NCI-H2081 (cell line): ENCODE results near the gene SPG7.

Experiments used
- DNase-seq, 2 experiments: peaks; one replicate each; lab custom pipeline; 2025; lab: John Stamatoyannopoulos, UW

Gene SPG7

DNA sequence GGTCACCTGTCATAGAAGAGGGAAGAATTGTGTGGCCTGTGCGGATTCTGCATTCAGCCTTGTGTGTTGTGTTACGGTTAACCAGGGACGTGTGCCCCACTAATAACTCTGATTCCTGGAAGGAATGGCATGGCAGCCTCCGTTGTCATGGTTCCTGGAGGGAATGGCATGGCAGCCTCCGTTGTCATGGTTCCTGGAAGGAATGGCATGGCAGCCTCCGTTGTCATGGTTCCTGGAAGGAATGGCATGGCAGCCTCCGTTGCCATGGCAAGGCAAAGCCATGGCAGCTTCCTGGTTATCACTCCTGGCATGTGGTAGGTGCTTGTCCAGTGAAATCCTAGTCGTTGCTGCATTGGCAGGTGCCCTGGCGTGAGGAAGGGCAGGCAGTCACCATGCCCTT lies 8.9 kb downstream of the SPG7 start:
- no peak for DNase-seq

GRCh38 chr16:89519881-89520280 lies 11.7 kb downstream of the SPG7 start:
- no peak for DNase-seq

DNA sequence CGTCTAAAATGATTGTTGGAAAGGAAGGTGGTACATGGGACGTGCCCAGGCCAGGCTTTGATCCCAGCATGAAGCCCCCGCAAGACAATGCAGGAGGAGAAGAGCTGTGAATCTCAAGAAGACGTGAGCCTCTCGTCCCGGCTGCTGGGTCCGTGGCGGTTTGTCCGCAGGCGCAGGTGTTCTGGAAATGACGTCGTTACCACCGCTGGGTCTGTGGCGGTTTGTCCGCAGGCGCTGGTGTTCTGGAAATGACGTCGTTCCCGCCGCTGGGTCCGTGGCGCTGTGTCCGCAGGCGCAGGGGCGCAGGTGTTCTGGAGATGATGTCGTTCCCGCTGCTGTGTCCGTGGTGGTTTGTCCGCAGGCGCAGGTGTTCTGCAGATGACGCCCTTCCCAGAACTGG lies 14.1 kb downstream of the SPG7 start:
- DNase-seq: no peak

DNA sequence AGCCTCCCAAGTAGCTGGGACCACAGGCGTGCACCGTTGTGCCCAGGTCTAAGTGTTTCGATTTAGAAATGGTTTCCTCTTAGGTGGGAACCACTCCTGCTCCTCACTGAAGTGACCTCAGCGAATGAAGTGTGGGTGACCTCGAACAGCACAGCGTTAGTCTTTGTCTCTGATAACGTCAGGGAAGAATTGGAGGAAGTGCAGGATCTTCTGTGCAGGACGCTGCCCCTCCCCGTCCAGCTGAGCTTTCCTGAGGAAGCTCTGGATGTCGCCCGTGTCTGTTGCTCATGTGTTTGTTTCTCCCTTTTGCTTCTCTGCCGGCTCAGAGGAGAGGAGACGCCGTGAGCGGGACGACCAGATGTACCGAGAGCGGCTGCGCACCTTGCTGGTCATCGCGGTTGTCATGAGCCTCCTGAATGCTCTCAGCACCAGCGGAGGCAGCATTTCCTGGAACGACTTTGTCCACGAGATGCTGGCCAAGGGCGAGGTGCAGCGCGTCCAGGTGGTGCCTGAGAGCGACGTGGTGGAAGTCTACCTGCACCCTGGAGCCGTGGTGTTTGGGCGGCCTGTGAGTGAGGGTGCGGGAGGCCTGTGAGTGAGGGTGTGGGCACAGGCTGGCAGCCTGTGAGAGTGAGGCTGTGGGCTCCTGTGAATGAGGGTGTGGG lies 15.6 kb downstream of the SPG7 start:
- no peak for DNase-seq

DNA sequence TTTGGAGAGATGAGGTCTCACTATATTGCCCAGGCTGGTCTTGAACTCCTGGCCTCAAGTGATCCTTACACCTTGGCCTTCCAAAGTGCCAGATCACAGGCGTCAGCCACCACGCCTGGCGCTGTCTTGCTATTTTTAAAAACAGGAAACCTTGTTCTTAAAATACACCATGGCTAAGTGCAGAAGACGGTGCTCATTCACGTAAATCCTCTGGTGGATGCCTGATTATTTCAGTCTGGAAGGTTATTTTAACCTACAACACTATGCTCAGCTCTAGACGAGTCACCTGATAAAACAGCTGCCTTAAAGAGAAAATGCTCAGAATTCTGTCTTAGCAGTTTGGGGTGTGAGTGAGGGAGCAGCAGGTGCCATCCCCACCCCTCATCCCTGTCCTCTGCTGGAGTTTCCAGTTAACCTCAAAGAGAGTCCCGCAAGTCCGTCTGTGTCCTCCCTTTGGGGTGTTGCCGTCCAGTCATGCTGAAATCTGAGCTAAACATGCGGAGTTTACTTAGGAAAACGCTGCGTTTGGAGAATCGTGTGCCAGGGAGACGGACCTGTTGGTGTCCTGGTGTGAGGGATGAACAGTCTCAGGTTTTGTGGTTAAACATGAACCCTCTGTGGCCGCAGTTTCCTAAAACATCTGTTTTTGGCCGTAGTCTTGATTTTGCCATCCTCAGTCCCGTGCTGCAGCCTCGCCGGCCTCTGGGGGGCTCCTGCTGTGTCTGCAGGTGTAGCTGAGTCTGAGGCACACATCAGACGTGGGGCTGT lies 17.1 kb downstream of the SPG7 start:
- no peak for DNase-seq

DNA sequence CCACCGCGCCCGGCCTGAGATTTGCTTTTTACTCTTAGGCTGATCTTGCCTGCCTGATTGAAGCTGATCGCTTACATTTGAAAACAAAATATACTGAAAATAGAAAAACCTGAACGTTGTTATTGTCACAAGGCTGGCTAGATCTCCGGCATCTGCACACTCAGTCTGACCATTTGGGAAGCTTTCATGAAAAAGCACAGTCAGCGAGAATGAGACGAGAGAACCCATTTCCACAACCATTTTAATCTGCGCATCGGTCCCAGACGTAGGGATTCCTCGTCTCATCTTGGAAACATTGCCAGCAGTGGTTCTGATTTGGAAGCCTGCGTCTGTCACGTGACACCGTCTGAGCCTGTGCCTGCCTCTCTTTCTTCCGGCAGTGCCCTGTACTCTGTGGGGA lies 20.9 kb downstream of the SPG7 start:
- DNase-seq: no peak

DNA sequence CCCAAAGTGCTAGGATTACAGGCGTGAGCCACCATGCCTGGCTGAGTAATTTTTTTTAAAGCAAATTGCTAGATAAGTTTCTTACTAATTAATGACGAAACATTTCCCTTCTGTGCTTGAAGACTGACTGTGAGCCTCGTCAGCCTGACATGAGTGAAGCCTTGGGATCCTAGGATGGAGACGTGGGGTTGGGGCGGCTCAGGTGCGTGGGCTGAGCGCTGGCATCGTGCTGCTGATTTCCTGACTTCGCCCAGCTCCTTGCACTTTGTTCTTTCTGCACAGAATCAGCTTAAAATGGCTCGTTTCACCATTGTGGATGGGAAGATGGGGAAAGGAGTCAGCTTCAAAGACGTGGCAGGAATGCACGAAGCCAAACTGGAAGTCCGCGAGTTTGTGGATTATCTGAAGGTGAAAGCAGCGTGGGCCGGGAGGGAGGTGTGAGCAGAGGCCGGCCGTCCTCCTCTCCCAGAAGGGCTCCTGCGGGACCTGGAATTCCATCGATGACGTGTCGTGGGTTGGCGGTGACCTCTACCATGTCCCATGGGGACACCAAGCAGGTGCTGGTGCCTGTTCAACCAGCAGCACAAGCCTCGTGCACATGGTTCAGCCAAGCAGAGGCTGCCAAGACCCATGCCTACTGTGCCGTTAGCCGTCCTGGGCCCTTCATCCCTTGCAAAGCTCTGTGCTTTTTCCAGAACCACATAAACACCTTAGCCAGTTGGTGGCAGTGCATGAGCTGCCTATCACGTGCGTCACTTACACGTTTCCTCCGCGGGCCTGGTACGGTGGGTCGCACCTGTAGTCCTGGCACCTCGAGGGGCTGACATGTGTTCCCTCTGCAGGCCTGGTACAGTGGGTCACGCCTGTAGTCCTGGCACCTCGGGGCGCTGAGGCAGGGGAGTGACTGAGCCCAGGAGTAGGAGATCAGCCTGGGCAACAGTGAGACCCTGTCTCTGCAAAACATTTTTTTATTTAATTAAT lies 22.5 kb downstream of the SPG7 start:
- no peak for DNase-seq

DNA sequence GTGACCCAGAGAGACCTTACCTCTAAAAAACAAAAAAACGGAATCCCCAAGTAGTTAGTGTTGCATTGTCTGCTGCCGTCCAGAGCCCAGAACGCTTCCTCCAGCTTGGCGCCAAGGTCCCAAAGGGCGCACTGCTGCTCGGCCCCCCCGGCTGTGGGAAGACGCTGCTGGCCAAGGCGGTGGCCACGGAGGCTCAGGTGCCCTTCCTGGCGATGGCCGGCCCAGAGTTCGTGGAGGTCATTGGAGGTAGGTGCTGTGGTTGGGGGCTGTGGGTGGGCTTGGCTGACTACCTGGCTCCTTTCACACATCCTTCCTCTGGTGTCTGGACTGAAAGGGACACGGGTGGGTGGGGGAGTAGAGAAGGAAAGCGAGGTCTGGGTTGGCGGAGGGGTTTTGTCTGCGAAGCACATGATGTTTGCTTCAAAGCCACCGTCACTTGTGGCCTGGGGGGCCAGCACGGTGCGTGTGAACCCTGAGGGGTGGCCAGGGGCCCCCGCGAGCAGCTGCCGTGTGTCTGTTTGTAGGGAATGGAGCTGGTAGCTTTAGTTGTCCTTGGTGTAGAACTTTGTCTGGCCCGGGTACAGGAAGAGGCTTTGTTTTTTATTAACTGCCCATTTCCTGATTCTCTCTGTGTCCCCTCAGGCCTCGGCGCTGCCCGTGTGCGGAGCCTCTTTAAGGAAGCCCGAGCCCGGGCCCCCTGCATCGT lies 23.8 kb downstream of the SPG7 start:
- no peak for DNase-seq

DNA sequence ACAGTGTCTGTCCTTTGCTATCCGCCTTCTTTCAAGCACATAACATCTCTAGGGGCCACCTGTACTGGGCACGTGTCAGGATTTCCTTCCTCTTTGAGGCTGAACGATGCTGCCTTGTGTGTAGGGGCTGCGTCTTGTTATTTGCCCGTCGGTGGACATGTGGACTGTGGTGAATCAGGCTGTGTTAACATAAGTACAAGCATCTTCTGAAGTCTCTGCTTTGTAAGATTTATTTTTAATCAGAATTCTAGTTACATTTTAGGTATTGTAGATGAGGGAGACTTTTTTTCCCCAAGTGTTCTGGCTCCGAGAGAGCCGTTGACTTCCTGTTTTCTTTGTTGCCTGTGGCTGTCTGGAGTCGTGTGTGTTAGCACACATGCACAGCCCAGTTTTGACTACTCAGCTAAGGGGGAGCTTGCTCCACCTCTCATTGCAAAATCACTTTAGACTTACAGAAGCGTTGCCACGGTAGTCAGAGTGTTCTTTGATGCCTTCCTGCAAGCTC lies 26.1 kb downstream of the SPG7 start:
- no peak for DNase-seq

DNA sequence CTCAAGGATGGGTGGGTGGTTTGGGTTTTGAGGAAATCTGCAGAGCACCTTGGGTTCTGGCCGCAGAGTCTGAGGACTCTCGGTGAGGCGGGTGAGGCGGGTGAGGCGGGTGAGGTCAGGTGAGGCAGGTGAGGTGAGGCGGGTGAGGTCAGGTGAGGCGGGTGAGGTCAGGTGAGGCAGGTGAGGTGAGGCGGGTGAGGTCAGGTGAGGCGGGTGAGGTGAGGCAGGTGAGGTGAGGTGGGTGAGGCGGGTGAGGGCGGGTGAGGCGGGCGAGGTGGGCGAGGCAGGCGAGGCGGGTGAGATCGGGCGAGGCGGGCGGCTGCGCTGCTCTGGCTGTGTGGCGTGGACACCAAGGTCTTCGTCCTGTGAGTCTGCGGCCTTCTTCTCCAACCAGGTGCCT lies 28.2 kb downstream of the SPG7 start:
- DNase-seq: no peak

GRCh38 chr16:89536886-89537548 lies 28.8 kb downstream of the SPG7 start:
- no peak for DNase-seq

- DNase-seq: no peak
These were observed 29.3 kb downstream of the SPG7 start for GRCh38 chr16:89537549-89537925.

DNA sequence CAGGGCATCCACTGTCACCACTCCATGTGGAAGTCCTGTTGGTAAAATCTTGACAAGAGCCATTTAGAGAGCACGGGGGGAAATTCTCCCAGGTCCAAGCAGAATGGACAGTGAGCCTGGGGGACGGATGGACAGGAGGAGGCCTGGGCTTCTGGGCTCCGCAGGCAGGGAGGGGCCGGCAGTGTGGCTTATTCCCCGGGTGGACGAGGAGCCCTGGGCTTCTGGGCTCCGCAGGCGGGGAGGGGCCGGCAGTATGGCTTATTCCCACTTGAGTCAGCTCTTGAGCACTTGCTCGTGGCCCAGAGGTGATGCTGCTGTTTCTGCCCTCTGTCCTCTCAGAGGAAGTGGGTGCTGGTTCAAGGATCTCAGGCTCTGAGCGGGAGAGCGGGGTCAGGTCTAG lies 30.1 kb downstream of the SPG7 start:
- DNase-seq: no peak

DNA sequence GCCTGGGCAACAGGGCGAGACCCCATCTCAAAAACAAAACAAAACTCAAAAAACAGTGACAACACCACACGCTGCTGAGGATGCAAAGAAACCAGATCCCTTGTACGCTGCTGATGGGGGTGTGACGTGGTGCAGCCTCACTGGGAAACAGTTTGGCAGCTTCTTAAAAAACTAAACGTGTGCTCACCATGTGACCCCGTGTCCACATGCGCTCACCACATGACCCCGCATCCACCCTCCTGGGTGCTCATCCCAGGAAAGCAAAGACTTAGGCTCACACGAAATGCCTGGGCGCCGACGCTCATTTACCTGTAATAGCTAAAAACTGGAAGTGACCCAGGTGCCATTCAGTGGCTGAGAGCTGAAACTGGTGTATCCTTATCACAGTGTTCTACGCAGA lies 32.4 kb downstream of the SPG7 start:
- DNase-seq: no peak

DNA sequence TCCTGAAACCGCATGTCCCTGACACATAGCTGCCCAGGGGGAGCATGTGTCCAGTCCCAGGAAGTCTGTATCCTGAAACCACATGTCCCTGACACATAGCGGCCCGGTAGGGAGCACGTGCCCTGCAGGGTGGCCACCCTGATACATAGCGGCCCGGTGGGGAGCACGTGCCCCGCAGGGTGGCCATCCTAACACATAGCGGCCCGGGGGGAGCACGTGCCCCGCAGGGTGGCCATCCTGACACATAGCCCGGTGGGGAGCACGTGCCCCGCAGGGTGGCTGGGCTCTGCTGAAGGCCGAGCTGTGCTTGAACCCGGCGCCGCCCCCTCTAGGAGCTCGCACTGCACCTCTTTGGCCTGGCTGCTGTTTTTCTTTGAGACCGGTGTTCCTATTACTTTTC lies 33.6 kb downstream of the SPG7 start:
- DNase-seq: no peak

- DNase-seq: no peak
These were observed 35.9 kb downstream of the SPG7 start for GRCh38 chr16:89544113-89544512.

- DNase-seq: no peak
These were observed 36.5 kb downstream of the SPG7 start for GRCh38 chr16:89544713-89545043.

GRCh38 chr16:89545044-89545830 lies 37.0 kb downstream of the SPG7 start:
- no peak for DNase-seq

GRCh38 chr16:89545831-89546574 lies 37.8 kb downstream of the SPG7 start:
- DNase-seq: no peak

DNA sequence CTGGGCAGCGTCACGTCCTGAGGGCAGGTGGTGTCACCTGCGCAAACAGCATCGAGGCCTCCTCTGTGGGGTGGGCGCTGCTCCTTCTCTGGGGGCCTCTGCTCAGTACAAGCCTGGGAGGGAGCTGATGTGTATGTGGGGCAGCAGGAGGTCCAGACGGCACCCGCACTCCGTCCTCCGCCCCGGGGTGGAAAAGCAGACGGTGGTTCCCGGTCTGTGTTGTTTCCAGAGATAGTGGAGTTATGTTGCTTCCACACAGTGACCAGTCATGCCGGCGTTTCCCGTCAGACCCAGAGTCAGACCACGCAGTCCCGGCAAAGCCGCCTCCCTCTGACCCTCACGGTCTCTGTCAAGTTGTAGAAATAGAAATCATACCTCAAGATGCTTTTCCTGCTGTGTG lies 38.6 kb downstream of the SPG7 start:
- no peak for DNase-seq
